OCI-LY3 (cell line): Measurements from ENCODE around the gene SCPEP1.

Experiments used
- CTCF ChIP-seq: fragments of 200-600, 300-600 bp; sonication (generic); IDR thresholded peaks from 2 replicates; pipeline ENCODE4 v1.5.1; 2014; ENCODE audit warnings: antibody characterized with exemption, low read length, low read depth
- EZH2phosphoT487 ChIP-seq: fragments of 200-600 bp; shearing (Covaris generic); IDR thresholded peaks from 2 replicates; pipeline ENCODE4 v1.6.1; 2018; ENCODE audit warnings: antibody characterized with exemption, mixed run types, low read depth

GRCh38 chr17:56928586-56928985, 49.3 kb upstream of the SCPEP1 start:
- TF ChIP-seq EZH2phosphoT487: no peak
- no peak for TF ChIP-seq CTCF
